HT-29 (cell line): ENCODE results near the gene TERT. TPM values are rescaled to one million over a fixed set of nuclear protein-coding genes. Genes with fewer than 3 reads are reported as not detected.
"Not testable (repeated sequence)": the region's sequence is repeated elsewhere in the genome, so short reads cannot be mapped to it uniquely, and the experiment has no call there.

Experiments
- DNase-seq: peaks from one replicate; pipeline ENCODE4 v3.0.0-alpha.2; 2015; ENCODE audit warnings: low spot score
- total RNA-seq: library from RNA; depleted of rRNA; stranded (reverse); fragments of >200 nt; shearing (Covaris generic); gene quantifications from 2 replicates; pipeline ENCODE4 v1.2.3, GENCODE V29; 2014

The TERT gene
- total RNA-seq, 1 experiment from 2014 or later: 4.9 TPM

GRCh38 chr5:1278656-1279442 is 16.0 kb downstream of the TERT start:
- DNase-seq: no peak

GRCh38 chr5:1278216-1278615 is 16.7 kb downstream of the TERT start:
- no peak for DNase-seq

- no peak for DNase-seq
Observed at GRCh38 chr5:1277781-1278180, 17.1 kb downstream of the TERT start.

GRCh38 chr5:1277331-1277730 is 17.5 kb downstream of the TERT start:
- no peak for DNase-seq

GRCh38 chr5:1276930-1277329 is 17.9 kb downstream of the TERT start:
- DNase-seq: no peak

- not testable (repeated sequence) for DNase-seq
Observed at GRCh38 chr5:1275397-1276391, 19.2 kb downstream of the TERT start.

GRCh38 chr5:1274471-1274870 is 20.4 kb downstream of the TERT start:
- no peak for DNase-seq

GRCh38 chr5:1273745-1274144 is 21.1 kb downstream of the TERT start:
- no peak for DNase-seq

GRCh38 chr5:1272201-1272600 is 22.7 kb downstream of the TERT start:
- DNase-seq: no peak

- no peak for DNase-seq
Observed at GRCh38 chr5:1270933-1271914, 23.6 kb downstream of the TERT start.

- no peak for DNase-seq
Observed at GRCh38 chr5:1270426-1270825, 24.4 kb downstream of the TERT start.

GRCh38 chr5:1268666-1269065 is 26.2 kb downstream of the TERT start:
- DNase-seq: no peak

- no peak for DNase-seq
Observed at GRCh38 chr5:1268056-1268455, 26.8 kb downstream of the TERT start.

- DNase-seq: not testable (repeated sequence)
Observed at GRCh38 chr5:1267464-1267863, 27.4 kb downstream of the TERT start.

GRCh38 chr5:1266791-1267190 is 28.1 kb downstream of the TERT start:
- no peak for DNase-seq

- no peak for DNase-seq
Observed at GRCh38 chr5:1265461-1266455, 29.1 kb downstream of the TERT start.

- DNase-seq: no peak
Observed at GRCh38 chr5:1265026-1265425, 29.8 kb downstream of the TERT start.

- DNase-seq: no peak
Observed at GRCh38 chr5:1264211-1264610, 30.7 kb downstream of the TERT start.

GRCh38 chr5:1262381-1262780 is 32.5 kb downstream of the TERT start:
- DNase-seq: no peak

- no peak for DNase-seq
Observed at GRCh38 chr5:1261643-1262042, 33.2 kb downstream of the TERT start.
